NCI-H2107 (cell line): ENCODE results near the gene MYF6.
"Not testable (repeated sequence)": the region's sequence is repeated elsewhere in the genome, so short reads cannot be mapped to it uniquely, and the experiment has no call there.

Source experiments
- DNase-seq: peaks from one replicate; lab custom pipeline; 2025; lab: John Stamatoyannopoulos, UW

Gene MYF6

GRCh38 chr12:80707126-80707829 lies at the start of gene MYF6:
Gene MYF6, plus strand, starts transcription at chr12:80707634. Its CDS starts 86 bp downstream, at chr12:80707720.
- DNase-seq = no peak

- DNase-seq = no peak
Observed at GRCh38 chr12:80659512-80660063, 47.8 kb upstream of the MYF6 start.

GRCh38 chr12:80662586-80662985 lies 44.8 kb upstream of the MYF6 start:
- DNase-seq = no peak

- no peak for DNase-seq
Observed at GRCh38 chr12:80670214-80670613, 37.2 kb upstream of the MYF6 start.

- not testable (repeated sequence) for DNase-seq
Observed at GRCh38 chr12:80676042-80676636, 31.3 kb upstream of the MYF6 start.

GRCh38 chr12:80676856-80677255 lies 30.6 kb upstream of the MYF6 start:
- DNase-seq = no peak

- no peak for DNase-seq
Observed at GRCh38 chr12:80677994-80678393, 29.4 kb upstream of the MYF6 start.

- no peak for DNase-seq
Observed at GRCh38 chr12:80679346-80680131, 27.9 kb upstream of the MYF6 start.

GRCh38 chr12:80681287-80681686 lies 26.1 kb upstream of the MYF6 start:
- DNase-seq = no peak

GRCh38 chr12:80681786-80682185 lies 25.6 kb upstream of the MYF6 start:
- no peak for DNase-seq

GRCh38 chr12:80684077-80684495 lies 23.3 kb upstream of the MYF6 start:
- DNase-seq = no peak

GRCh38 chr12:80690090-80690489 lies 17.3 kb upstream of the MYF6 start:
- DNase-seq = no peak

- no peak for DNase-seq
Observed at GRCh38 chr12:80690513-80690912, 16.9 kb upstream of the MYF6 start.

- no peak for DNase-seq
Observed at GRCh38 chr12:80692114-80692513, 15.3 kb upstream of the MYF6 start.

- no peak for DNase-seq
Observed at GRCh38 chr12:80697270-80697887, 10.1 kb upstream of the MYF6 start.

- DNase-seq = no peak
Observed at GRCh38 chr12:80698256-80698655, 9.2 kb upstream of the MYF6 start.

GRCh38 chr12:80698847-80699542 lies 8.4 kb upstream of the MYF6 start:
- DNase-seq = no peak

GRCh38 chr12:80700327-80700726 lies 7.1 kb upstream of the MYF6 start:
- no peak for DNase-seq

GRCh38 chr12:80701388-80701787 lies 6.0 kb upstream of the MYF6 start:
- no peak for DNase-seq

GRCh38 chr12:80702889-80703805 lies 4.3 kb upstream of the MYF6 start:
- peak; percentile 5 for DNase-seq

GRCh38 chr12:80704420-80704819 lies 3.0 kb upstream of the MYF6 start:
- no peak for DNase-seq
